GM23338 (cell line): ENCODE data around the gene VEZT. TPM values are rescaled to one million over a fixed set of nuclear protein-coding genes. Genes with fewer than 3 reads are reported as not detected.

Experiments
- ATAC-seq: fragments of 200-7000 bp; cut with Tn5 transposase; 3 replicates; pipeline ENCODE4 v1.9.1; 2020
- DNase-seq: peaks from one replicate; pipeline ENCODE4 v3.0.0-alpha.2; 2015; ENCODE audit warnings: low spot score
- H2AFZ ChIP-seq: fragments of 200-600 bp; sonication (generic); 2 replicates; pipeline ENCODE4 v1.8.0; 2016; ENCODE audit warnings: antibody characterized with exemption, mild to moderate bottlenecking, moderate library complexity
- H3F3A ChIP-seq: fragments of 200-600 bp; sonication (generic); replicated peaks from 2 replicates; pipeline ENCODE4 v1.8.0; 2017; ENCODE audit warnings: antibody characterized with exemption, mixed run types, low read depth
- H3K27ac ChIP-seq: fragments of 200-600 bp; sonication (generic); 2 replicates; pipeline ENCODE4 v1.6.1; 2016; ENCODE audit warnings: low read depth
- H3K27me3 ChIP-seq: fragments of 200-600 bp; sonication (generic); 2 replicates; pipeline ENCODE4 v1.8.0; 2016; ENCODE audit warnings: mild to moderate bottlenecking, mixed run types, moderate library complexity; ENCODE audit not compliant: insufficient read depth
- H3K36me3 ChIP-seq: fragments of 200-600 bp; sonication (generic); 2 replicates; pipeline ENCODE4 v1.8.0; 2016; ENCODE audit warnings: mild to moderate bottlenecking; ENCODE audit not compliant: insufficient read depth
- H3K4me1 ChIP-seq: fragments of 200-600 bp; sonication (generic); 2 replicates; pipeline ENCODE4 v1.8.0; 2016; ENCODE audit warnings: mild to moderate bottlenecking, moderate library complexity; ENCODE audit not compliant: insufficient read depth
- H3K4me2 ChIP-seq: fragments of 200-600 bp; sonication (generic); 2 replicates; pipeline ENCODE4 v1.7.1; 2017; ENCODE audit warnings: mixed run types
- H3K4me3 ChIP-seq: fragments of 200-600 bp; sonication (generic); 2 replicates; pipeline ENCODE4 v1.6.1; 2016; ENCODE audit warnings: mixed run types
- H3K79me2 ChIP-seq: fragments of 200-600 bp; sonication (generic); replicated peaks from 2 replicates; pipeline ENCODE4 v1.8.0; 2017; ENCODE audit warnings: mild to moderate bottlenecking; ENCODE audit not compliant: insufficient read depth
- H3K9me2 ChIP-seq: fragments of 200-600 bp; sonication (generic); 2 replicates; pipeline ENCODE4 v1.8.0; 2017; ENCODE audit not compliant: insufficient read depth
- H4K20me1 ChIP-seq: fragments of 200-600 bp; sonication (generic); replicated peaks from 2 replicates; pipeline ENCODE4 v1.8.0; 2017; ENCODE audit warnings: mild to moderate bottlenecking; ENCODE audit not compliant: insufficient read depth
- H3K27ac Mint-ChIP-seq: 2 replicates; pipeline ENCODE4 v1.8.0; 2020; ENCODE audit warnings: inconsistent platforms, mild to moderate bottlenecking, moderate library complexity, mixed read lengths
- H3K27me3 Mint-ChIP-seq: 3 replicates; pipeline ENCODE4 v1.8.0; 2022; ENCODE audit warnings: low read depth, mild to moderate bottlenecking, moderate library complexity, mixed read lengths, inconsistent platforms; ENCODE audit not compliant: insufficient read depth, poor library complexity
- H3K36me3 Mint-ChIP-seq: 3 replicates; pipeline ENCODE4 v1.8.0; 2021; ENCODE audit warnings: low read depth, mild to moderate bottlenecking, inconsistent platforms, moderate library complexity, mixed read lengths
- H3K4me1 Mint-ChIP-seq: 3 replicates; pipeline ENCODE4 v1.8.0; 2020; ENCODE audit warnings: mild to moderate bottlenecking, inconsistent platforms, mixed read lengths
- H3K4me3 Mint-ChIP-seq: 3 replicates; pipeline ENCODE4 v1.8.0; 2021; ENCODE audit warnings: moderate library complexity, mild to moderate bottlenecking, inconsistent platforms, mixed read lengths
- H3K9me3 Mint-ChIP-seq: 3 replicates; pipeline ENCODE4 v1.8.0; 2020; ENCODE audit warnings: moderate library complexity, mild to moderate bottlenecking, inconsistent platforms, mixed read lengths
- CREB1 ChIP-seq: fragments of 250-450 bp; sonication (Bioruptor Pico); IDR thresholded peaks from 2 replicates; pipeline ENCODE4 v1.5.0; 2020; ENCODE audit warnings: low read depth, mild to moderate bottlenecking, moderate library complexity
- ETS1 ChIP-seq: IDR thresholded peaks from 2 replicates; pipeline ENCODE4 v1.6.1; 2016; ENCODE audit warnings: antibody characterized with exemption
- EZH2 ChIP-seq: fragments of 200-600 bp; sonication (generic); IDR thresholded peaks from one replicate; pipeline ENCODE4 v1.8.0; 2017; ENCODE audit warnings: antibody characterized with exemption, mild to moderate bottlenecking, low read depth; ENCODE audit not compliant: unreplicated experiment
- EZH2phosphoT487 ChIP-seq: fragments of 200-600 bp; sonication (generic); IDR thresholded peaks from one replicate; pipeline ENCODE4 v1.8.1; 2018; ENCODE audit warnings: antibody characterized with exemption; ENCODE audit not compliant: unreplicated experiment
- JUNB ChIP-seq: IDR thresholded peaks from one replicate; pipeline ENCODE4 v1.6.1; 2016; ENCODE audit warnings: antibody characterized with exemption; ENCODE audit not compliant: unreplicated experiment
- NANOG ChIP-seq: IDR thresholded peaks from 2 replicates; pipeline ENCODE4 v1.6.1; 2016; ENCODE audit warnings: antibody characterized with exemption, borderline replicate concordance
- POLR2AphosphoS5 ChIP-seq: IDR thresholded peaks from 2 replicates; pipeline ENCODE4 v1.6.1; 2016; ENCODE audit warnings: antibody characterized with exemption, low read depth
- REST ChIP-seq: IDR thresholded peaks from one replicate; pipeline ENCODE4 v1.6.1; 2018; ENCODE audit warnings: antibody characterized with exemption; ENCODE audit not compliant: unreplicated experiment
- STAT1 ChIP-seq: IDR thresholded peaks from one replicate; pipeline ENCODE4 v1.6.1; 2016; ENCODE audit warnings: antibody characterized with exemption; ENCODE audit not compliant: unreplicated experiment
- ZNF114 ChIP-seq: fragments of 250-450 bp; sonication (Bioruptor Pico); IDR thresholded peaks from 2 replicates; pipeline ENCODE4 v1.5.0; 2020; ENCODE audit warnings: mild to moderate bottlenecking, moderate library complexity
- ZNF462 ChIP-seq: fragments of 250-450 bp; sonication (Bioruptor Pico); IDR thresholded peaks from 2 replicates; pipeline ENCODE4 v1.5.0; 2020; ENCODE audit warnings: mild to moderate bottlenecking, moderate library complexity
- polyA plus RNA-seq: library from polyadenylated mRNA; unstranded; fragments of >200 nt; fragmentation: Nextera tagmentation; extraction: Ambion mirVana; gene quantifications from 2 replicates; pipeline ENCODE4 v1.2.1, GENCODE V29; 2016
- total RNA-seq: library from RNA; depleted of rRNA; stranded (reverse); fragments of >200 nt; shearing (Covaris generic); gene quantifications from 2 replicates; pipeline ENCODE4 v1.2.3, GENCODE V29; 2014

The VEZT gene
- total and polyA plus RNA-seq, 2 experiments from 2014 or later = 34.2 to 51.5 TPM

- Histone ChIP-seq H3K27ac (no peak overlapping the region), H3K79me2 (peaks cover 87% of the 10 kb centered on the region), H2AFZ (no peak overlapping the region), H3K4me2 (peak overlapping the region; percentile 25), H4K20me1 (no peaks in the 10 kb centered on the region), H3F3A (no peaks in the 10 kb centered on the region), H3K4me1 (peaks cover 47% of the 10 kb centered on the region), H3K4me3 (no peak overlapping the region), H3K36me3 (no peaks in the 10 kb centered on the region), H3K9me2 (no peaks in the 10 kb centered on the region), H3K27me3 (no peaks in the 10 kb centered on the region)
- Mint-ChIP-seq H3K27ac (no peak overlapping the region), H3K27me3 (peaks cover 2% of the 10 kb centered on the region), H3K4me1 (peaks cover 50% of the 10 kb centered on the region), H3K36me3 (peaks cover 15% of the 10 kb centered on the region), H3K4me3 (no peak overlapping the region), H3K9me3 (no peaks in the 10 kb centered on the region)
- ATAC-seq (no peak), DNase-seq (no peak)
- no peak for TF ChIP-seq REST
These were observed 3.7 kb upstream of the VEZT start for GRCh38 chr12:95213928-95214327.

GRCh38 chr12:95214466-95214865 lies 3.1 kb upstream of the VEZT start:
- H3K27ac Mint-ChIP-seq = no peak overlapping the region
- DNase-seq = no peak
- peak overlapping the region; percentile 25; the same call in 1 of the 2 replicates for H3K4me2 ChIP-seq
- H3F3A ChIP-seq = no peaks in the 10 kb centered on the region
- peak overlapping the region; percentile 29; the same call in 1 of the 3 replicates for H3K4me3 Mint-ChIP-seq
- H3K27ac ChIP-seq = no peak overlapping the region
- H3K27me3 Mint-ChIP-seq = peaks cover 2% of the 10 kb centered on the region
- H3K27me3 ChIP-seq = no peaks in the 10 kb centered on the region
- H3K36me3 ChIP-seq = no peaks in the 10 kb centered on the region
- no peaks in the 10 kb centered on the region for H3K9me2 ChIP-seq
- H3K36me3 Mint-ChIP-seq = peaks cover 10% of the 10 kb centered on the region
- H3K79me2 ChIP-seq = peaks cover 87% of the 10 kb centered on the region
- no peak overlapping the region for H2AFZ ChIP-seq
- no peak for ATAC-seq
- H3K4me1 Mint-ChIP-seq = peaks cover 48% of the 10 kb centered on the region
- peaks cover 46% of the 10 kb centered on the region for H3K4me1 ChIP-seq
- H3K4me3 ChIP-seq = no peak overlapping the region
- H3K9me3 Mint-ChIP-seq = no peaks in the 10 kb centered on the region
- H4K20me1 ChIP-seq = no peaks in the 10 kb centered on the region
- TF ChIP-seq STAT1 (no peak), JUNB (no peak), EZH2phosphoT487 (no peak), EZH2 (no peak), ZNF462 (CRISPR knock-in tag) (no peak), ETS1 (no peak), NANOG (no peak), ZNF114 (no peak), POLR2AphosphoS5 (no peak), CREB1 (CRISPR knock-in tag) (no peak)
